D341Med (cell line): ENCODE measurements around the gene POU5F1.
"Not testable (repeated sequence)": the region's sequence is repeated elsewhere in the genome, so short reads cannot be mapped to it uniquely, and the experiment has no call there.

Experiments used
- DNase-seq: peaks from one replicate; pipeline ENCODE4 v3.0.0; 2012; ENCODE audit warnings: low spot score

POU5F1 gene

DNA sequence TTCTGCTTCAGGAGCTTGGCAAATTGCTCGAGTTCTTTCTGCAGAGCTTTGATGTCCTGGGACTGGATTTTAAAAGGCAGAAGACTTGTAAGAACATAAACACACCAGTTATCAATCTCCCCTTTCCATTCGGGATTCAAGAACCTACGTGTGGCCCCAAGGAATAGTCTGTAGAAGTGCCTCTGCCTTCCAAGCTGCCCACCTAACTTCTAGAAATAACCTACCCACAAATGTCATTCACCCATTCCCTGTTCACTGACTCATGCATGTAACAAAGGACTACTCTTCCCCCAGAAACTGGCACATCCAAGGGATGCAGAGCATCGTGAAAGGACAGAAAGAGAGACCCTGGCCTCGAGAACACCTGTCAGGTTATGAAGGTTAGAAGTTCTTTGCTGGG is 4.5 kb downstream of the POU5F1 start:
- no peak for DNase-seq

DNA sequence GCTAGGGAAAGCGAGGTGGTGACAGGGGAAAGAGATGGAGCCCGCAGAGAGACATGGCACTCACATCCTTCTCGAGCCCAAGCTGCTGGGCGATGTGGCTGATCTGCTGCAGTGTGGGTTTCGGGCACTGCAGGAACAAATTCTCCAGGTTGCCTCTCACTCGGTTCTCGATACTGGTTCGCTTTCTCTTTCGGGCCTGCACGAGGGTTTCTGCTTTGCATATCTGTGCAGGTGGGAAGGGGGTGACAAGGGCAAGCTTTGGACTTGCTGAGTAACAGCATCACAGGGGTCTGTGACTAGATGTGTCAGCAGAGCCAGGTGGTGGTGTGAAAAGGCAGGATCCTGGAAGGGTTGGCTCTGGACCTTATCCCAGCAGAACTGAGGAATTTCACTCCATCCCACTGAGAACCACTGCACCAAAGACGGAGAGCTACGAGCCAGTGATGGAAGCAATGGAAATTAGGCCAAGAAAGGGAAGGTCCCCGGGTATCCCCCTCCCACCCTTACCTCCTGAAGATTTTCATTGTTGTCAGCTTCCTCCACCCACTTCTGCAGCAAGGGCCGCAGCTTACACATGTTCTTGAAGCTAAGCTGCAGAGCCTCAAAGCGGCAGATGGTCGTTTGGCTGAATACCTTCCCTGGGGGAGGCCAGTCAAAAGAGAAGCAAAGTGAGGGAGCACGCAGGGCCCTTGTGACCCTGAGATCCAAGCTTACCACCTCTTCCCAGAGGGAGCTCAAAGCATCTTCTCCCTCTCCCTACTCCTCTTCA is 5.2 kb downstream of the POU5F1 start:
- not testable (repeated sequence) for DNase-seq

DNA sequence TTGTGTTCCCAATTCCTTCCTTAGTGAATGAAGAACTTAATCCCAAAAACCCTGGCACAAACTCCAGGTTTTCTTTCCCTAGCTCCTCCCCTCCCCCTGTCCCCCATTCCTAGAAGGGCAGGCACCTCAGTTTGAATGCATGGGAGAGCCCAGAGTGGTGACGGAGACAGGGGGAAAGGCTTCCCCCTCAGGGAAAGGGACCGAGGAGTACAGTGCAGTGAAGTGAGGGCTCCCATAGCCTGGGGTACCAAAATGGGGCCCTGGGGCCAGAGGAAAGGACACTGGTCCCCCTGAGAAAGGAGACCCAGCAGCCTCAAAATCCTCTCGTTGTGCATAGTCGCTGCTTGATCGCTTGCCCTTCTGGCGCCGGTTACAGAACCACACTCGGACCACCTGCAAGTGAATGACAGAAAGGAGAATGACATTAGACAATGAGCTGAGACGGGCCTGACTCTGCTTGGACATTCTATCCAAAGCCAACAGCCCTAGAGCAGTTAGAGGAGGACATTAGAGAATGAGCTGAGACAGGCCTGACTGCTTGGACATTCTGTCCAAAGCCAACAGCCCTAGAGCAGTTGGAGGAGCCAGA is 5.9 kb downstream of the POU5F1 start:
- not testable (repeated sequence) for DNase-seq

DNA sequence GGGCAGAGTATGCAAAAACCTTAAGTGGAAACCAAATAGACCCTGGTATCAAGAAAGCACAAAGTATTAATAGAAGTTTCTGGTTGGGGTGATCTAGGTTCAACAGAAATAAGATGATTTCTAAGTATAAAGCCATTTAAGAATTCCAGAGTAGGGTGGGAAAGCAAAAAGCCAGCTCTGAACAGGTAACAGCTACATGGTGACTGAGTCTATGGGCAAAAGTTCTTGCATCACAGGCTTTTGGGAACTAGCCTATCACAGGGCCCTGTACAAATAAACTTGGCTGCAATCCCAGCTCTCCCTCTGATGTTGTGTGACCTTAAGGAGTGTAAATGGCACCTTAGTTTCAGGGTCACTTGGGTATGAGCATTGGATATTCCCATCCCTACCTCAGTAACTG is 6.6 kb downstream of the POU5F1 start:
- no peak for DNase-seq

DNA sequence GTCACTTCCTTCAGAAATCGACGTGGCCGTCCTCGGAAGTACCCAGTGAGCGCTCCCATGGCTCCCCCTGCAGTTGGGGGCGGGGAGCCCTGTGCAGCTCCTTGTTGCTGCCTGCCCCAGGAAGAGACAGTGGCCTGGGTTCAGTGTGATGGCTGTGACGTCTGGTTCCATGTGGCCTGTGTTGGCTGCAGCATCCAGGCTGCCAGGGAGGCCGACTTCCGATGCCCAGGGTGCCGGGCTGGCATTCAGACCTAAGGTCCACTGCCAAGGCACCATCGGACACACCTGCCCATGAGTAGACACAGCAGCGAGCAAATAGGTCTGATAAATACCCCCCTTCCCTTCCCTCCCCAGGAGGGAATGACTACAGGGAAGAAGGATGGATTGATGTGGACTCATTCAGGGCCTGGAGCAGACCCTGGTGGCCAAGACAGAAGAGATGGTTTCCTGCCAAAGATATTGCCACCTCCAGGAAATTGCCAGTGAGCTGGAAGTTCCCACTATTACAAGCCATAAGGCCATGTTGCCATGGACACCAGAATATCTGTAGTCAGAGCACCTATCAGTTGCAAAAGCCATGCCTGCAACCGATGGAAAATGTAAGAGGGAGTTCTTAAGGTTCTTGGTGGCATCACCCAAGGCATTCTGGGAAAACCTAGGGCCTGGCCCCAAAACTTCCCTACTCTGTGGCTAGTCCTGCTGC is 7.9 kb downstream of the POU5F1 start:
- DNase-seq = no peak

DNA sequence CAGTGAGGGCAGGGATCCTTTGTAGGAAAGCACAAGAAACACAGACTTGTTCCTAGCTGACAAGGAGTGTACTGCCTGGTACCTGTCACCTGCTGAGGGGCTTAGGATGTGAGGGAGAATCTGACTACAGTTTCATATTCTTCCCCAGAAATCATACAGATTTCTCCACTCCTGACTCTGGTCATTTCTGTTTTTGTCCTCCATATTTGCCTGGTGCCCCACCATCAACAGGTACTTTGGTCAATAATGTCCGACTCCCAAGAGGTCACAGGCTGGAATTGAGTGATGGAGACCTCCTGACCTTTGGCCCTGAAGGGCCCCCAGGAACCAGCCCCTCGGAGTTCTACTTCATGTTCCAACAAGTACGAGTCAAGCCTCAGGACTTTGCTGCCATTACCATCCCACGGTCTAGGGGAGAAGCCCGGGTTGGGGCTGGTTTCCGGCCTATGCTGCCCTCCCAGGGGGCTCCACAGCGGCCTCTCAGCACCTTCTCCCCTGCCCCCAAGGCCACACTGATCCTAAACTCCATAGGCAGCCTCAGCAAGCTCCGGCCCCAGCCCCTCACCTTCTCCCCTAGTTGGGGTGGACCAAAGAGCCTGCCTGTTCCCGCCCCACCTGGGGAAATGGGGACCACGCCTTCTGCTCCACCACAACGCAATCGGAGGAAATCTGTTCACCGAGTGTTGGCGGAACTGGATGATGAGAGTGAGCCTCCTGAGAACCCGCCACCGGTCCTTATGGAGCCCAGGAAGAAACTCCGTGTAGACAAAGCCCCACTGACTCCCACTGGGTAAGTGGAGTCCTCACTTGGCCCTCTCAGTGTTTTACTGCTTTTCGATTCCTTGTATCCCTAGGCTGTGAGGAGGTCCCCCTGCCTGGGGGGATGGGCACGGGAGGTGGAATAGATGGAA is 9.0 kb downstream of the POU5F1 start:
- no peak for DNase-seq

DNA sequence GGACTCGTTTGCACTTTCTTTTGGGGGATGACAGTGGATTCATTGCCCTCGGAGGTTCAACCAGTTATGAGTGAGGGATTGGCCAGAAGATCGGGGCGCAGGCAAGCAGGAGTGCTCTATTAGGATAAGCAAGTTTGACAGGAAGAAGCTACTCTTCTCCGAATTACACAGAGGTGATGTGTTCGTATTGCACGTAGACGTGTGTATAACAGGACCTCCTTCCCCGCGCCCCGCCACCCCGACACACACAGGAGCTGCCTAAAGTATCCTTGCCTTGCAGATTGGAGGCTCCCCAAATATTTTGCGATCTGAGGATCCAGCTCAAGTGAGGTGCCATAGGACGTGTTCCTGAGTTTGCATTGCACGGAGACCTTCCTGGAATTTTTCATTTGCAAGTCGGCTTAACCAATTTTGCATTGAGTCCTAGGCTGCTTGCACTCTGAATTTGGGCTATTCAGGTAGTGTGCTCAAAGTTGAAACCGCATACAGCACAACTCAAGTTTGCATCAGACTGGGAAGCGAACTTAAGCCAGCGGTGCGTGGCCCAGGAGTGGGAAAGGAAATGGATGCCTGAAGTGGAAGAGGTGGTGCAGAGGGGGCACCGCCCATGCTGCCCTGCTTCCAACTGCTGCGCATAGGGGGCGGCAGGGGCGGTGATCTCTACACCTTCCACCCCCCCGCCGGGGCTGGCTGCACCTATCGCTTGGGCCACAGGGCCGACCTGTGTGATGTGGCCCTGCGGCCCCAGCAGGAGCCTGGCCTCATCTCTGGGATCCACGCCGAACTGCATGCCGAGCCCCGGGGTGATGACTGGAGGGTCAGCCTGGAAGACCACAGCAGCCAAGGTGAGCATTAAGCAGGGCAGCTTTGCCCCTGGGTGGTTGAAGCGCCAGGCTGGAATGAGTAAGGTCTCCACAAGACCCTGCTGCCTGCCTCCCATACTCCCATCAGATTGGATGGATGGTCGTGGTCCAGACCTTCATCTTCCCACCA is 11.3 kb downstream of the POU5F1 start:
- no peak for DNase-seq

DNA sequence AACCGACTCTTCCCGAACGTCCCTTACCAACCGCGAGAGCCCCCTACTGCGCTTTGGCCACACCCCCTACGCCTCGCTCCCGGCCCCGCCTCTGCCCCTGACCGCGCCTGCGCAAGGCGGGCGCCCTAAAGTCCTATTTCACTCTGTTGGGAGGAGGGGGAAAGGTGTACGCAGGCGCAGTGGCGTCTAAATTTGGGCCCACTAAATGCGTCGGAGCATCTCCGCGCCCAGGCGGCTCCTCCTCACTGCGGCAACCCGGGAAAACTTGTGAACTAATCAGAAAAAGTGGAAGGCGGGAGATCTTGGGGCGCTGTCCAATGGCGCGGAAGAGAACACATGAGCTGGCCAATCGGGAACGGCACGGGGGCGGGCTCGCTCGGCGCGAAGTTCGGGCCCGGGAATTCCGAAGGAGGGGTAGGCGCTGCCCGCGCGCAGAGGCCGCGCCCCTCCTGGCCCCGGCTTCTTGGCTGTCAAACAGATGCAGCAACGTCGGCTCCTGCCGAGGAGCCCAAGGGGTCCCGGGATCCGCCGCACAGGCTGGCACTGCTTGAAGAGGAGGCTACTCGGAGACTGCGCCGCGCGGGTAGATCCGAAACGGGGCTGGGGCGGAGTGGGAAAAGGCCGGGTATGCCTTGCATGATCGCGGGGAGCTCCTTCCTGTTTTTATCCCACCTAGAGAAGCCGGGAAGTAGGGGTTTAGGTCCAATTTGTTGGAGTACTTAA is 12.2 kb downstream of the POU5F1 start, which contains the start of gene TCF19:
TSS of gene TCF19 (plus strand) at position 450 of the 723 bp plus-strand sequence. CDS start 881 bp downstream, outside the sequence.
- DNase-seq = peak; percentile 99

DNA sequence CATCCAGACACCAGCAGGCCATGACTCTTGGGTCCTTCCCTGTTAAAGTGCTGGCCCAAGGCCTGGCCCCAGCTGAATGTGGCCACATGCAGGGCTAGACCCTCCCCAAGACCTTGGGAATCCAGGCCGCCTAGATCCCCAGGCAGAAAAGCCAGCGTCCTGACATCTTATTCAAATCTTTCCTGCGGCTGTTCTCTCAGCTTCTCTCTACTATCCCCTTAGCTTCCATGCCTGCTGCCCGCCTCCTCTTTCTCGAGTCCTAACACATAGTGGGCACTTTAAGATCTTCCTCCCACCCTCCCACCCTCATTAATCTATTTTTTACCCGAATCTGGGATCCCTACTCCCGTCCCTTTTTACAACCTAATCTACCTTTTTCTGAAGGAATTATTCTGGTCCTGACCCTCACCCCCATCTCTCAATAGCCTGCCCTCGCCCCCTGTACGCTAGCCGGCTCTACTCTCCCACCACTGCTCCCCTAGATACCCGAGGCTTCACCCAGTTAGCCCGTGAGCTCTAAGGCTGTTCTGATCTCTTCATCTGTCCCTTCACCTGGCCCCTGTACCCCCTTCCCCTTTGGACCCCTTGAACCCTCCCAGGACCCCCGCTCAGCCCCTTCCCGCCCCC is 12.9 kb downstream of the POU5F1 start, which contains the start of gene CCHCR1:
TSS of gene CCHCR1 (minus strand) at position 290 of the 627 bp plus-strand sequence. CDS start at position 88, 202 bp downstream.
- DNase-seq = no peak

DNA sequence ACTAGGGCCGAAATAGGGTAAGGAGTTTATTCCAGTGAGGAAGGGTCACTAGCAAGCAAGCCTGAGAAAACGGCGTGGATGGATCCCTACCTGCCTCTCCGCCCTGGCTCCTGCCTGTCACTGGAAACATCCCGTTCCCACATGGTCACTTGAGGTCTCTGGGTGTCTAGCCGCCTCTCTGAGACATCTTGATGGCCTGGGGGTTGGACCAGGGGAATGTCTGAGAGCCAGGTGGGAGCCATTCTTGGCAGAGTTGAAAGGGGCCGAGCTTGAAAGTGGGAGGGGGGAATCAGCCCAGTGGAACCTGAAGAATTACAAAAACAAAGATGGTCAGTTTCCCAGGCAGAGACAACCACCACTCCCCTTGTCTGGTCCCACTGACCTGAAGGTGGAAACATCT is 13.8 kb downstream of the POU5F1 start:
- DNase-seq = no peak

DNA sequence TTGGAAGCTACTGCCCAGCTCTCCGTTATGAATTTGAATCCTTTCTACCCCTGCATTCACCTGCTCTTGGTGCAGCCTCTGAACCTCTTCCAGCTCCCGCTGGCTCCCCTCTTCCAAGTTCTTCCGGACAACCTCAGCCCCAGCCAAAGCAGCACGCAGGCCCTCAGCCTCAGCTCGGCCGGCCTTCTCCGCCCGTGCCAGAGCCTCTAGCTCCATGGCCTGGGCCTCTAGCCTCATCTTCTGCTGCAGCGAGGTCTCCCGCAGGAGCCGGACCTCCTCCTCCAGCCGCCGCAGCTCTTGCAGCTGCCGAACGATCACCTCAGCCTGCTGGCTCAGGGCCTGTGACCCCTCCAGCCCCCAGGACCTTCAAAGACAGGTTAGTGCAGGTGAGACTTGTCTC is 16.0 kb downstream of the POU5F1 start:
- no peak for DNase-seq

DNA sequence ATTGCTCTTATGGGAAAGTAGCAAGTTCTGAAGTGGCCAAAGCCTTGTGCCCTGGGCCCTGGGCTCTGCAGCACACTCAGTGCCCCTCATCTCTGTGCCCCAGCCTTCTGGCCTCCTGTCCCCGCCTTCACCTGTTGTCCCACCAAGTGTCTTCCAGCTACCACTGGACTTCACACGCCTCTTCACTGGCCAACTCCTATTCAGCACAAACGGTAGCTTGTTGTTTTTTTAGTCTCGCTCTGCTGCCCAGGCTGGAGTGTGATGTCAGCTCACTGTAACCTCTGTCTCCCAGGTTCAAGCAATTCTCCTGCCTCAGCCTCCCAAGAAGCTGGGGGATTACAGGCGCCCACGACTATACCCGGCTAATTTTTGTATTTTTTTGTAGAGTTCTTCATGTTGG is 17.7 kb downstream of the POU5F1 start:
- no peak for DNase-seq

DNA sequence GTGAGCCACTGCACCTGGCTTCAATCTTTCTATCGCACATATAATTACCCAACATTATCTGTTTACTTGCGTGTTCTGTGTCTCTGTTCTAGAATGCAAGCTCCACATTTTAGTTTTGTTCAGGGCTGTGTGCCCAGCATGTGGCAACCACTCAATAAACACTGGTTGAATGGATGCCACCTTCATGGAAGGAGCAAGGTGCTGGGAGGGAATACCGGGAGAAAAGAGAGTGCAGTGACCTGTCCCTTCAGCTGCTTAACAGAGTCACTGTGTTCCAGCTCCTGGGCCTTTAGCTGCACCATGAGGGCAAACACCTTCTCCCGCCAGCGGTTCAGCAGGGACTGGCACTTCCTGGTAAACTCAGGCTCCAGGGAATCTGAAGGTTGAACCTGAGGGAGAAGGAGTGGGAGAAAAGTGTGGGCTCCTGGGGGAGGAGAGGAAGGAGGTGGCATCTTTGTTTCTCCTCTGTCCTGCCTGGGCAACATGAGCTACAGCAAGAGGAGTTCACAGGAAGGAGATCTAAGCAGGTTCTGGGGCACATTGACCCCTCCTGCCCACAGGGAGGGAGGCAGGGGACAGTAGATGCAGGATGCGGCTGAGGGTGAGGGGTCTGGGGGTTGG is 20.5 kb downstream of the POU5F1 start:
- DNase-seq = no peak

DNA sequence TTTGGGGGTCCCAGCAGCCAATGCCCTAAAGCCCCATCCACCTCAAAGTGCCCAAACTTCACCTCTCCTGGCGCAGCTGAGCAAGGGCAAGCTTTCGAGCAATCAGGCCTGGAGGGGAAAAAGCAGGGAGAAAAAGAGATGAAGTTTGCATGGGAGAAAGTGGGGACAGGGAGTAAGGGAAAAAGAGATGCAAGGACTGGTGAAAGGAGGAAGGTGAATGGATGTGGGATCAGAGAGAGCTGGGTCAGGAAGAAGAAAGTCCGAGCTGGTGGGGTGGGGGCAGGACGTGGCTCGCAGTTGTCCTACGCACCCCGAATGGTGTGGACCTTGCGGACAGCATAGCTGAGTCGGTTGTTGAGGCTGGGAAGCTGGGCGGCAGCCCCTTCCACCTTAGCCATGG is 25.1 kb downstream of the POU5F1 start:
- no peak for DNase-seq

DNA sequence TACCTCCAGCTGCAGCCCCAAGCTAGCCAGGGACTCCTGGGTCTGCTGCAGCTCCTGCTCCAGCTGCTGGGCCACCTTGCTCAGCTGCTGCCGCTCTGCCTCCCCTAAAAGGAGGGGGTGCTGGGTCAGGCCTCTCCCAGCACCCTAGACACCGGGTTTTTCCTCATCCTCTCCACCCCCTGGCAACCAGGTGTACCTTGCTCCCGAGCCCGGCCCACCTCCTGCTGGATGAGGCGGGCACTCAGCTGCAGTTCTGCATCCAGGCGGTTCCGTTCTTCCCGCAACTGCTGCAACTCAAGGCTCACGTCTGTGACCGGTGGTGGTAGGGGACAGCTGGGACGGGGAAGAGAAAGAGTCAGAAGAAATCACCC is 25.5 kb downstream of the POU5F1 start:
- no peak for DNase-seq

DNA sequence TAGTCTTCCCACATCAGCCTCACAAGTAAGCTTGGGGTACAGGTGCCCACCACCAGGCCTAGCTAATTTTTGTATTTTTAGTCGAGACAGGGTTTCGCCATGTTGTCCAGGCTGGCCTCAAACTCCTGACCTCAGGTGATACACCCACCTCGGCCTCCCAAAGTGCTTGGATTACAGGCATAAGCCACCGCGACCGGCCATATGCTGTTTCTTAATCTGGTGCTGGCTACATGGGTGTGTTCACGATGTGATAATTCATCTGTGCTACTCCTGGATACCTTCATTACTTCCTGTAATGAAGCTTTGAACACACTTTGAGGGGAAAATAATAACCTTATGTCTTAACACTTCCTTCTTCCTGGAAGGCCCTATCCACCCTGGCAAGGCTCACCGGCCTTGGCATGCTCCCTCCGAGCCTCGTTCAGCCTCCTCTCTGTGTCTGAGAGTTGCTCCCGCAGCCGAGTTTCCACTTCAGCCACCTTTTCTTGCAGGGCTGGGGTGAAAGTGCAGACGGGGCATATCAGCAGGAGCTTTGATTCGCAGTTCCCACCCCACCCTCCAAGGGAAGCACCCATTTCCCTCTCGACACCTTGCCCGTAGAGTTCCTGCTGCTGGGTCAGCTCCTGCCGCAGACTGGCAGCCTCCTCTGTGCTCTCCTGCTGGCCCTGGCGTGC is 26.0 kb downstream of the POU5F1 start:
- no peak for DNase-seq

DNA sequence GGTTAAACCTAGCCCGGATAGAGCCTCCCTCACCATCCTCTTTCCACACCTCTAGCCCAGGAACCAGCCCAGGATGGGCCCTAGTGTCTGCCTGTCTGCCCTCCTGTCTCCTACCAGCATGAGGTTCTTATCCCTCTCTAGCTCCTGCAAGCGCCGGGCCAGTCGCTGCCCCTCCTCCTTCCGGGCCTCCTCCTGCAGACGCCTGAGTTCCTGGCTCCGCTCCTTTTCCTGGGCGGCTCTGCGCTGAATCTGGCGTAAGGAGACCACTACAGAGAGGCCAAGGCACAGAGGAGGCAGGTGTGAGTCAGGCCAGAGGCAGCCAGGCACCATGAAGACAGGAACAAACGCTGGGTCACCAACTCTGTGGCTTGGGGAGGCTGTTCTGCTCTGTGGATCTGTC is 27.3 kb downstream of the POU5F1 start:
- DNase-seq = no peak

DNA sequence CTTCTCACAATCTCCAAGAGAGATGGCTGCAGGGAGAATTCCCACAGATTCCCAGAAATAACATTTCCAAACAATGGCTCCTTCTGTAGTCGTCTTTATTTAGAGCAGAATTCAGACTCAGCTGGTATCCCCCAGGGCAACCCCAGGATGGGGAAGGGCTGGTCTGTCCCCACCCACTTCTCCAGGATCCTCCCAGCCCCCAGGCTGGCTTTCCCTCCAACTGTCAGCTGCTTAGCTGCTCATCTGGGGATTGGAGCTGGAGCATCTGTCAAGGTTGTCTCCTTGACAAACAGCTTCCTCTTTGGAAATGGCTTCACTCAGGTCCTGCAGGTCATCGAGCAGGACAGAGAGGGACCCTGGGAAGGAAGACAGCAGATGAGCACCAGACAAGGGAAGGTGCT is 28.1 kb downstream of the POU5F1 start:
- DNase-seq = peak; percentile 73

DNA sequence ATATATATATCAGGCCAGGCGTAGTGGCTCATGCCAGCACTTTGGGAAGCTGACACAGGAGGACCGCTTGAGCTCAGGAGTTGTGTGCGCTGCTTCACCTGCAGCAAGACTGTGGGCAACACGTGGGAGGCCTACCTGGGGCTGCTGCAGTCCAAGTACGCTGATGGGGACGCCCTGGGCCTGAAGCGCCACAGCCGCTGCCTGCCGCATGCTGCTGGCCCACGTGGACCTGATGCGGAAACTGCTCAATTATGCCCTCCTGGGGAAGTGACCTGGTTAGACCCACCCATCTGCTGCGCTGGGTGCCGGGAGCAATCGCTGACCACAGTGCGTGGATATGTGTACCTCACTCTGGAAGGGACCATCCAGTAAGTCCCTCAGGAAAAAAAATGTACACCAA is 29.8 kb downstream of the POU5F1 start:
- no peak for DNase-seq
